Spleen (tissue), 11 donors: Measurements from ENCODE around the gene SHROOM4. TPM values are rescaled to one million over a fixed set of nuclear protein-coding genes. Genes with fewer than 3 reads are reported as not detected.

Source experiments
- DNase-seq: peaks from one replicate; pipeline ENCODE4 v3.0.0-alpha.2; 2020
- H3K27ac ChIP-seq, 8 donors: fragments of 200-600 bp; sonication (generic) in 7 of 8; 1 replicate in 4 of 8; 2 replicates in 4 of 8; pipeline versions ENCODE4 v1.5.0 to v1.8.0; 2016 to 2021; ENCODE audit warnings: inconsistent platforms in 4 of 8, mild to moderate bottlenecking in 4 of 8, moderate library complexity in 1 of 8
- H3K27me3 ChIP-seq, 7 donors: fragments of 200-600 bp; sonication (generic) in 6 of 7; replicated peaks in 1 of 7; 1 replicate in 4 of 7; 2 replicates in 3 of 7; pipeline versions ENCODE4 v1.5.0 to v1.8.0; 2016 to 2021; ENCODE audit warnings: inconsistent platforms in 3 of 7, mild to moderate bottlenecking in 1 of 7
- H3K36me3 ChIP-seq, 6 donors: fragments of 200-600 bp; sonication (generic) in 5 of 6; 1 replicate in 4 of 6; 2 replicates in 2 of 6; pipeline versions ENCODE4 v1.5.0 to v1.8.0; 2016 to 2021; ENCODE audit warnings: inconsistent platforms in 2 of 6
- H3K4me1 ChIP-seq, 6 donors: fragments of 200-600 bp; sonication (generic) in 5 of 6; 1 replicate in 3 of 6; 2 replicates in 3 of 6; pipeline versions ENCODE4 v1.5.0 to v1.8.0; 2016 to 2021; ENCODE audit warnings: inconsistent platforms in 3 of 6
- H3K4me3 ChIP-seq, 8 donors: fragments of 200-600 bp; sonication (generic) in 7 of 8; 1 replicate in 4 of 8; 2 replicates in 4 of 8; pipeline versions ENCODE4 v1.5.0 to v1.8.0; 2016 to 2021; ENCODE audit warnings: inconsistent platforms in 4 of 8, mild to moderate bottlenecking in 4 of 8, moderate library complexity in 2 of 8
- H3K9me3 ChIP-seq, 8 donors: fragments of 200-600 bp; sonication (generic) in 7 of 8; 1 replicate in 4 of 8; 2 replicates in 4 of 8; pipeline versions ENCODE4 v1.5.0 to v1.8.0; 2016 to 2021; ENCODE audit warnings: inconsistent platforms in 4 of 8
- POLR2A ChIP-seq, 3 donors: fragments of 450-650 bp; IDR thresholded peaks; one replicate each; pipeline ENCODE4 v1.5.1; 2017; ENCODE audit warnings: antibody characterized with exemption in 3 of 3, mild to moderate bottlenecking in 1 of 3
- POLR2AphosphoS5 ChIP-seq, 3 donors: sonication (generic); formaldehyde crosslinking; IDR thresholded peaks; one replicate each; pipeline ENCODE4 v1.5.1; 2017; ENCODE audit warnings: antibody characterized with exemption in 3 of 3
- WGBS, 5 donors: extraction: QIAGEN DNeasy Blood & Tissue Kit in 3 of 5; methylation state at CpG; one replicate each; pipeline versions ENCODE4 v1.1.5 to v1.1.7; 2013 to 2018; 5-methylcytosine and 5-hydroxymethylcytosine counted together
- intact Hi-C: fragments of 100-400 bp; cut with DNase I; formaldehyde crosslinking; loops from one replicate; pipeline ENCODE4 v1.15.0; 2023; ENCODE audit warnings: low total_unique reads
- polyA plus RNA-seq, 3 donors: library from polyadenylated mRNA; stranded (reverse); fragments of 200-250 nt; gene quantifications; one replicate each; pipeline ENCODE4 v1.2.1, GENCODE V29; 2013
- total RNA-seq, 7 donors: library from RNA; depleted of rRNA in 3 of 7; stranded (reverse); fragments of >200 nt in 3 of 7; fragmentation: NEBNext Ultra II Directional in 4 of 7; extraction: Animal tissue kit (Norgen Biotek cat#: 25700) in 4 of 7; gene quantifications; one replicate each; pipeline versions ENCODE4 v1.1.0 to v1.2.1, GENCODE V29; 2016 to 2021
- TF ChIP-seq, protein P1 (sequence below), 11 experiments: fragments of 200-600 bp in 7 of 11; fragments of 450-650 bp in 4 of 11; sonication (generic) in 4 of 11; IDR thresholded peaks in 8 of 11; conservative IDR thresholded peaks in 3 of 11; 1 replicate in 7 of 11; 2 replicates in 4 of 11; pipeline versions ENCODE4 v1.4.0 to v1.8.0; 2016 to 2021; ENCODE audit warnings: antibody characterized with exemption in 11 of 11, inconsistent platforms in 4 of 11, mild to moderate bottlenecking in 1 of 11
- donor health status: healthy with polysubstance abuse.
- donor health status: DM: no; HTN: no; CAD: no; lungs with moderate emphysema.
- donor health status: DM: no; HTN: no; CAD: no.
- donor health status: Bipolar disorder and iron deficiency.
- donor health status: healthy.
- donor health status: DM: no; HTN: no; CAD: no.
- donor health status: DM: yes; HTN: yes; CAD: no.

The SHROOM4 gene
- total and polyA plus RNA-seq, 10 donors: 0.24 to 4.4 (median 2.4) TPM

GRCh38 chrX:50853399-50853798 lies 39.4 kb upstream of the SHROOM4 start:
- no peaks in the 10 kb centered on the region for H3K36me3 ChIP-seq
- H3K9me3 ChIP-seq: no peaks in the 10 kb centered on the region
- H3K4me1 ChIP-seq: no peaks in the 10 kb centered on the region
- TF ChIP-seq, protein P1, sequence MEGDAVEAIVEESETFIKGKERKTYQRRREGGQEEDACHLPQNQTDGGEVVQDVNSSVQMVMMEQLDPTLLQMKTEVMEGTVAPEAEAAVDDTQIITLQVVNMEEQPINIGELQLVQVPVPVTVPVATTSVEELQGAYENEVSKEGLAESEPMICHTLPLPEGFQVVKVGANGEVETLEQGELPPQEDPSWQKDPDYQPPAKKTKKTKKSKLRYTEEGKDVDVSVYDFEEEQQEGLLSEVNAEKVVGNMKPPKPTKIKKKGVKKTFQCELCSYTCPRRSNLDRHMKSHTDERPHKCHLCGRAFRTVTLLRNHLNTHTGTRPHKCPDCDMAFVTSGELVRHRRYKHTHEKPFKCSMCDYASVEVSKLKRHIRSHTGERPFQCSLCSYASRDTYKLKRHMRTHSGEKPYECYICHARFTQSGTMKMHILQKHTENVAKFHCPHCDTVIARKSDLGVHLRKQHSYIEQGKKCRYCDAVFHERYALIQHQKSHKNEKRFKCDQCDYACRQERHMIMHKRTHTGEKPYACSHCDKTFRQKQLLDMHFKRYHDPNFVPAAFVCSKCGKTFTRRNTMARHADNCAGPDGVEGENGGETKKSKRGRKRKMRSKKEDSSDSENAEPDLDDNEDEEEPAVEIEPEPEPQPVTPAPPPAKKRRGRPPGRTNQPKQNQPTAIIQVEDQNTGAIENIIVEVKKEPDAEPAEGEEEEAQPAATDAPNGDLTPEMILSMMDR (IDR thresholded peaks at IDR 0.05 in 8 of 11, conservative IDR thresholded peaks at IDR 0.05 in 3 of 11): no peak
- TF ChIP-seq POLR2A (IDR thresholded peaks at IDR 0.05) (no peak), POLR2AphosphoS5 (IDR thresholded peaks at IDR 0.05) (no peak)
- no peak overlapping the region for H3K4me3 ChIP-seq
- WGBS, 5 donors: 66 to 89% (median 75%) methylated on average over 1 of the region's 1 CpG
- no peak overlapping the region for H3K27ac ChIP-seq
- intact Hi-C loops: no loop called here
- no peaks in the 10 kb centered on the region for H3K27me3 ChIP-seq
- DNase-seq: no peak

GRCh38 chrX:50852524-50852923 lies 38.5 kb upstream of the SHROOM4 start:
- H3K4me3 ChIP-seq: no peak overlapping the region
- H3K27ac ChIP-seq: no peak overlapping the region
- no peaks in the 10 kb centered on the region for H3K9me3 ChIP-seq
- intact Hi-C loops: no loop called here
- H3K27me3 ChIP-seq: no peaks in the 10 kb centered on the region
- DNase-seq: no peak
- no peaks in the 10 kb centered on the region for H3K36me3 ChIP-seq
- no peaks in the 10 kb centered on the region for H3K4me1 ChIP-seq
- TF ChIP-seq POLR2AphosphoS5 (IDR thresholded peaks at IDR 0.05) (no peak), POLR2A (IDR thresholded peaks at IDR 0.05) (no peak)
- TF ChIP-seq, protein P1 (IDR thresholded peaks at IDR 0.05 in 8 of 11, conservative IDR thresholded peaks at IDR 0.05 in 3 of 11): no peak
- WGBS, 5 donors: 72 to 95% (median 88%) methylated on average over 4 of the region's 4 CpGs

DNA sequence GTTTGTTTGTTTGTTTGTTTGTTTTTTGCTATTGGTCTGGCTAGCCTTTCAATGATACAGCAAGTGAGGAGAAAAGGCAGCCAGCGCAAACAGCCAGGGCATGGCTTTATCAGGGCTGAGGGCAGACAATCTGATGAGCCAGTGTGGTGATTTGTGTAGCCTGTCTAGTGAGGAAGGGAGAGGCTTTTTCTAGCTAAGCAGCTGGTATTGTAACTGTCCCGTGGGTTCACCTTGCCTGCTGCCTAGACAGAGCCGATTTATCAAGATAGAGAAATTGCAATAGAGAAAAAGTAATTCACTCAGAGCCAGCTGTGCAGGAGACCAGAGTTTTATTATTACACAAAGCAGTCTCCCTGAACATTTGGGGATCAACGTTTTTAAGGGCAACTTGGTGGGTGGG lies 28.2 kb upstream of the SHROOM4 start:
- TF ChIP-seq POLR2AphosphoS5 (IDR thresholded peaks at IDR 0.05): no peak
- no peak for TF ChIP-seq POLR2A (IDR thresholded peaks at IDR 0.05)
- TF ChIP-seq, protein P1 (IDR thresholded peaks at IDR 0.05 in 8 of 11, conservative IDR thresholded peaks at IDR 0.05 in 3 of 11): no peak
- no peak overlapping the region for H3K27ac ChIP-seq
- no peaks in the 10 kb centered on the region for H3K36me3 ChIP-seq
- no peak overlapping the region for H3K4me3 ChIP-seq
- DNase-seq: no peak
- H3K4me1 ChIP-seq: no peaks in the 10 kb centered on the region
- intact Hi-C loops: no loop called here
- peaks cover 0 to 11% (median 0%) of the 10 kb centered on the region in 8 donors for H3K9me3 ChIP-seq
- WGBS, 5 donors: 60 to 83% (median 73%) methylated on average over 4 of the region's 4 CpGs
- no peaks in the 10 kb centered on the region for H3K27me3 ChIP-seq

DNA sequence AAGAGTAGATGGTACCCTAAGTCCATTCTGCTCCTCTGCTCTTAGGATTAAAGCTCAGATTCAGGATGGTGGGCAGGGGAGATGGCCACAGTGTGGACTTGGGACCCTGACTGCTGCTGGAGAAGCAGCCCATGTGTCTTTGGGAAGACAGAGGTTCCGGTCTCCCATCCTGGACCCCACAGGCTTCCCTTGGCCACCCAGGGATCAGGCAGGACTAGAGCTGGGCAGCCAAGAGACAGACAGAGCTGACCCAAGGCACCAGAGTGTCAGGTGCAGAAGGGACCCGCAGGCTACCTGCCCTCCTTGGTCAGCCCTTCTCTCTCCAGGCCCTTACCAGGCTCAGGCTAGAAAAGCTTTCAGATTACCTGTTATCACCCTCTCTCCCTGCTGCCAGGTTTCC lies 25.7 kb upstream of the SHROOM4 start:
- no peak overlapping the region for H3K27ac ChIP-seq
- no peaks in the 10 kb centered on the region for H3K4me1 ChIP-seq
- 80 to 100% (median 97%) methylated on average over 1 to 2 of the region's 2 CpGs for WGBS, 5 donors
- H3K9me3 ChIP-seq: peaks cover 0 to 9% (median 0%) of the 10 kb centered on the region in 8 donors
- H3K36me3 ChIP-seq: no peaks in the 10 kb centered on the region
- H3K27me3 ChIP-seq: no peaks in the 10 kb centered on the region
- intact Hi-C loops: no loop called here
- no peak for TF ChIP-seq POLR2AphosphoS5 (IDR thresholded peaks at IDR 0.05)
- TF ChIP-seq, protein P1 (IDR thresholded peaks at IDR 0.05 in 8 of 11, conservative IDR thresholded peaks at IDR 0.05 in 3 of 11): no peak
- TF ChIP-seq POLR2A (IDR thresholded peaks at IDR 0.05): no peak
- DNase-seq: no peak
- no peak overlapping the region for H3K4me3 ChIP-seq
